GM04503 (cell line): ENCODE measurements around the gene CSTF2.
"Not testable (repeated sequence)": the region's sequence is repeated elsewhere in the genome, so short reads cannot be mapped to it uniquely, and the experiment has no call there.

Experiments
- DNase-seq: peaks from one replicate; pipeline ENCODE4 v3.0.0-alpha.2; 2012; ENCODE audit warnings: low read depth

The CSTF2 gene, protein sequence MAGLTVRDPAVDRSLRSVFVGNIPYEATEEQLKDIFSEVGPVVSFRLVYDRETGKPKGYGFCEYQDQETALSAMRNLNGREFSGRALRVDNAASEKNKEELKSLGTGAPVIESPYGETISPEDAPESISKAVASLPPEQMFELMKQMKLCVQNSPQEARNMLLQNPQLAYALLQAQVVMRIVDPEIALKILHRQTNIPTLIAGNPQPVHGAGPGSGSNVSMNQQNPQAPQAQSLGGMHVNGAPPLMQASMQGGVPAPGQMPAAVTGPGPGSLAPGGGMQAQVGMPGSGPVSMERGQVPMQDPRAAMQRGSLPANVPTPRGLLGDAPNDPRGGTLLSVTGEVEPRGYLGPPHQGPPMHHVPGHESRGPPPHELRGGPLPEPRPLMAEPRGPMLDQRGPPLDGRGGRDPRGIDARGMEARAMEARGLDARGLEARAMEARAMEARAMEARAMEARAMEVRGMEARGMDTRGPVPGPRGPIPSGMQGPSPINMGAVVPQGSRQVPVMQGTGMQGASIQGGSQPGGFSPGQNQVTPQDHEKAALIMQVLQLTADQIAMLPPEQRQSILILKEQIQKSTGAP

GRCh38 chrX:100819837-100820666 is at the start of gene CSTF2:
TSS of gene CSTF2 (plus strand) at chrX:100820391. CDS start at chrX:100820417, 26 bp downstream.
- DNase-seq: peak; percentile 34

- not testable (repeated sequence) for DNase-seq
Measured at GRCh38 chrX:100796371-100796770, 23.8 kb upstream of the CSTF2 start.

- no peak for DNase-seq
Measured at GRCh38 chrX:100797359-100797758, 22.8 kb upstream of the CSTF2 start.

DNA sequence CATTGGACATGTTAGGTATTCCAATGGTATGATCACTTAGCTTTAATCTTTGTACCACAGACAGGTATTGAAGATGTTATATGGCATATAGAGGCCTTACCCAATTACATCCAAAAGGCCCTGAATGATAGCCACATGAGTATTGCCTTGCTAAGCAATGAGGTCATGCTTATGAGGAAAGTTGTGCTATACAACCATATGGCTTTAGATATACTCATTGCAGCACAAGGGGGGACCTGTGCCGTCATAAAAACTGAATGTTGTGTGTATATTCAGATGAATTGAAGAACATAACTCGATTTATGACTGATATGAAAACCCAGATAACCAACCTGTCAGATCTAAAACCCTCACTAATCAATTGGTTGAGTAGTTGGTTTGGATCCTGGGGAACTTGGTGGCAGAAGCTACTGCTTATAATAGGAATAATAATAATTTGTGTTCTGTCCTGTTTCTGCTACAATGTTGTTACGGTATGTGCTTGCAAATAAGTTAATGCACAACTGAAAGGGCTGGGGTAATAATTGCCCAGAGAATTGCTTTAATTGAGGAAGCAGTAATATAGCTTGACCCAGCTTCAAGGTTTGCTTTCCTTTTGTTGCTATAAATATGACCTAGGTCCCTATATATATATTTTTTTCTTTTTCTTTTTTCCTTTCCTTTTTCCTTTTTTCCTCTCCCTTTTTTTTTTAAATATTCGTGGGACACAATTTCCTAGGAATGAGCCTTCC is 21.5 kb upstream of the CSTF2 start:
- DNase-seq: no peak

DNA sequence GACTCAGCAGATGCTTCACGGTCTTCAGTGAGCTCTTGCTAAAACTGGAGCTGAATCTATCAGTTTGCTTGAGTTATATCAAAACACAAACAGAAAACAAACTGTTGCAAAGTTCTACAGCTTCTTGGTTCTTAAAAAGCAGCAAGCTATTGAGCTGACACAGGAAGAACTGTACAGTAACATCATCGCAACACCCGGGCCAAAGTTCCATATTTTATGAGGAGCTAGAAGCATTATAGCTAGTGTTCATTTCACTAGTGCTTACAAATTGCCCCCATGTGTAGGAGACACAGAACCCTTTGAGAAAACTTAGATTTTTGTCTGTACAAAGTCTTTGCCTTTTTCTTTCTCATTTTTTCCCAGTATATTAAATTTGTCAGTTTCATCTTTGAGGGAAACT is 17.3 kb upstream of the CSTF2 start:
- no peak for DNase-seq

- no peak for DNase-seq
Measured at GRCh38 chrX:100804780-100805179, 15.4 kb upstream of the CSTF2 start.

- not testable (repeated sequence) for DNase-seq
Measured at GRCh38 chrX:100808265-100808664, 11.9 kb upstream of the CSTF2 start.

DNA sequence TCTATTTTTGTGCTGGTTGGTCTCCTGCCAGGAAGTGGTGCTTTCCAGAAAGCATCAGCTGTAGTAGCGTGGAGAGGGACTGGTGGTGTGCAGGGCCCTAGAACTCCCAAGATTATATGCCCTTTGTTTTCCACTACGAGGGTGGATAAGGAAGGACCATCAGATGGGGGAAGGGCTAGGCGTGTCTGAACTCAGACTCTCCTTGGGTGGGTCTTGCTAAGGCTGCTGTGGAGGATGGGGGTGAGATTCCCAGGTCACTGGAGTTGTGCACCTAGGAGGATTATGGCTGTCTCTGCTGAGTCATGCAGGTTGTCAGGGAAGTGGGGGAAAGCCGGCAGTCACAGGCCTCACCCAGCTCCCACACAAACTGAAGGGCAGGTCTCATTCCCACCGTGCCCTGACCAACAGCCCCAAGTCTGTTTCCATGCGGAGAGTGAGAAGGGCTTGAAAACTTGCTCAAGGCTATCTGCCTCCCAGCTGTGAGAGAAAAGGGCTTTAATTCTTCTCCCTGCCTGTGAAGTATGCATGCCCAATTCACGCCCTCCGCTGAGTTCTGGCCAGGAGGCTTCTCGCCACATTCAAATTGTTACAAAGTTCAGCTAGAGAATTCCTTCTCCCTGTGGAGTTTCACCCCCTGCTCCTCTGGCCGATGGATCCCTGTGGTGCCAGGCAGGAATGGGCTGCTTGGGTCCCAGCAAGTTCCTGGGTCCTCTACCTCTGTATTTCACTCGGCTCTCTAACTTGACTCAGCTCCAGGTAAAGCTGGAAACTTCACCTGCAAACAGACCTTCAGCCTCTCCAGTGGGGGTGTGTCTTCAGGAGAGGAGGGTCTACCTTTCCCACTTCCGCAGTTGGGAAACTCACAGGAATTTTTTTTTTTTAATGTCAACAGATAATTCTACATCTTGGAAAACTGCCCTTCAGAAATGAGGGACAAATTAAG is 7.7 kb upstream of the CSTF2 start:
- DNase-seq: no peak

DNA sequence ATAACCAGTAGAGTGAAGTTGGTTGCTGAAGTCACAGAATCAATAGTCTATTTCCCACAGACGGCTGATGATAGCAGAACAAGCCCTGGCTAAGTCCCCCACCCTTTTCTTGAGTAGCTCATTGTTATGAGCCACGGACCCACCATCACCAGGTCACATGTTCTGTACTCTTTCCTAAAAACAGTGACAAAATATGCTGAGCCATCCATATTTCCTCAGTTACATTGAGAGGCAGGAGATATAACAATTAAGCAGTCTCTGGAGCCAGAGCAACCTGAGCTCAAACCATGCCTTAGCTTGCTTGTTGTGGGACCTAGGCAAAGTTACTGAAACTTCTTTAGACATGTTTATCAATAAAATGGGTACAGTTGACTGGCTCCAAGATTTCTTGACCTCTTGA is 2.9 kb upstream of the CSTF2 start:
- no peak for DNase-seq

GRCh38 chrX:100819534-100819836 is 706 bp upstream of the CSTF2 start:
- no peak for DNase-seq

GRCh38 chrX:100829730-100830129 is 9.5 kb downstream of the CSTF2 start:
- DNase-seq: no peak

DNA sequence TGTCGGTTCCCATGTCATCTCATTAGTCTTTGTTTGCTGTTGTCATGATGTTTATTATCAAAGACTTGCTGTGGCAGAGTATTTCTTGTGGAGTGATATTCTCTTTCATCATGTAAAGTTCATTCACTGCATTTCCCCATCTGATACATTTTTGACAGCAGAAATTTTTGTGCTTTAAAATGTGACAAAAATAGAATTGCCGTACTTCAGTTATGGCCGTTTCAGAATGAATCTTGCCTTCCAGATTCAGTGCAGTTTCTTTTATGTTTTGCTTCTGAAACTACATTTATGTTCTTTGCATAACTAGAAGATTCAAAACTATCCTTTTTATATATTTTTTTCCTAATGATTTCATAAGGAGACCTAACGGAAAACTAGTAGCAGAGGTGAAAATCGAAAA is 10.0 kb downstream of the CSTF2 start:
- DNase-seq: no peak

DNA sequence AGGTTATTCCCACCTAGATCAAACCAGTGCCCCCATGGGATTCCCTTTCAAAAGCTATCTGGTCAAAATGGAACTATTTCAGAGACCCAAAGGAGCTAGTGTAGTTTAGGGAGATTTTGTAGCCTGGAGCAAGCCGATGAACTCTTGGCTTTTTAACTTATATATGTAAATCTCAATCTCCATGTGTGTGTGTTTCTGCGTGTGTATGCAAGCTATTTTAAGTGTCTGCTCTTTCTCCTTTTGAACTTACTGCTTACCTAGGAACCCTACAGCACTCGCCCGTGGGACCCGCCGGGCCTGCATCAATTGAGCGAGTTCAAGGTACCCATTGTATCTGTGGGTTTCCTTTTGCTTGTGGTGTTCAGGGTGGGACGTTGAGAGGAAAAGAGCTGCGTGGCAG is 10.4 kb downstream of the CSTF2 start:
- DNase-seq: no peak

DNA sequence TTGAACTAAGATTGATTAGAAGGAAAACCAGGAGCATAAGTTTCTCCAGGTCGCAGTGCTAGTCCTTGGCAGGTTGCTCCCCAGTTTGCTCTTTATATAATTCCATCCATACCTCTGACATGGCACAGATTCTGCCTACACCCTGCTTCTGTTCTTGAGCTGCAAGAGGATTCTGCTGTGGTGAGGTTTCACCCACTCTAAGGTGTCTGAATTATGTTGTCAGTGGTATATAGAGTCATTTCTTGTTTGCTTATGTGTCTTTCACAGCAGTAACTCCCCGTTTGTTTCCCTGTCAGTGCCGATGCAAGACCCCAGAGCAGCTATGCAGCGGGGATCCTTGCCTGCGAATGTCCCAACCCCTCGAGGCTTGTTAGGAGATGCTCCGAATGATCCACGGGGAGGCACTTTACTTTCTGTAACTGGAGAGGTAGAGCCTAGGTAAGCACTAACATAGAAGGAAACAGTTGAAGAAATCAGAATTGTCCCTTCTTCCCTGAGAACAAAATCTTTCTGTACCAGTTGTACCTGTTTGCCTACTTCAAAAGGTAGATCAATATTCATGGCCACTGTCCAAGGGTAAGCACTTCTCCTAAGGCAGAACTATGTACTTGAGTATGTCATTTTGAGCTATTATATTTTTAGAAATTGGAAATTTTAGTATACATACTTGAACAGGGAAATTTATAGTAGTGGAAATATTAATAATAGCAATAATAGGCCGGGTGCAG is 11.2 kb downstream of the CSTF2 start:
- DNase-seq: no peak

DNA sequence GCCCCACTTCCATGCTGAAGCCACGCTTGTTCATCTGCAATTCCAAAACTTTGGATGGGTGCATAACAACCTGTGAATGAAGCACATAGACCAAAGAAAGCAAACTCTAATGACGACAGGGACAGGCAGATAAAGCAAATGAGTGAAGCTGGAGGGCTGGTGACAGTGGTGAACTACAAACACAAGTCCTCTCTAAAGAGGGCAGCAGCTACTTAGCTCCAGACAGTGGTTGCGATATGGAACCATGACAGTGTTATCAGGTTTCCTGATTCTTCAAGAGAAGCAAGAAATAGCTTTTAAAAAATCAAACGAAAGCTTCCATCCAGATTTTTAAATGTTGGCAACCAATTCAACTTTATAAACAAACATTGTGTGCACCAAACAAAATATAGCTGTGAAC is 30.1 kb downstream of the CSTF2 start:
- DNase-seq: no peak

DNA sequence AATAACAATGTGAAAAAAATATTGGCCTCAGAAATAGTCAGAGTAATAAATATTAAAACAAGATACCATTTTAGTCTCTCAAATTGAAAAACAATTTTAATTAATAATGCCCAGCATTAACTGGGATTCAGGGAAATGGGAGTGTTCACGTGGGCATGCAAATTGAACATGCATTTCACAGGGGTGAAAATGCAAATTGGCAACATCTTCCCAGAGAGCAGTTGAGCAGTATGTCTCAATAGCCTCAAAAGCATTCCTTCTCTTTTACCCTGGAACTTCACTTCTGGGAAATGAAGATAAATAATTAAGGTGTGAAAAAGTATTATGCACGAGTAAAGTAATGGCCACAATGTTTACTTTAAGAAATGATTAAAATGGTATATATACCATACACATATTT is 32.6 kb downstream of the CSTF2 start:
- DNase-seq: no peak

GRCh38 chrX:100863326-100863864 is 43.2 kb downstream of the CSTF2 start:
- no peak for DNase-seq

- DNase-seq: no peak
Measured at GRCh38 chrX:100864657-100865391, 44.6 kb downstream of the CSTF2 start.

DNA sequence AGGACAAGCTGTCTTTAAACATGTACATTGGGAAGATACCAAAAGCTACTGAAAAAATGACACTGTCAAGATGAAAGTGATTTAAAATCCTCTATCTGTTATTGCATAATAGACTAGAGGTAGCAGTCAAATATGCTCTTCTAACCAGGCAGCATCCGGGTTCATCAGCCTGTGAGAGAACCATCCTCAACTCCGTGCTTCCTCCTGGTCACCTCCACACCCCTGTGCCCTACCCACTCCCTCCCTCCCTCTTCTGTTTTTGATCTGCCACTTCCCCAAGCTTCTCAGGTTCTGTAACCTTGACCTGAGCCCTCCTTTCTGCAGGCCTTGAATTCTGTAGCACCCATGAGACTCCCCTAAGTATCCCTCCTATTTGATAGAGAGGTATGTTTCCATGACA is 48.1 kb downstream of the CSTF2 start:
- no peak for DNase-seq

GRCh38 chrX:100870527-100870926 is 50.3 kb downstream of the CSTF2 start:
- DNase-seq: no peak
